GM18867 (cell line): ENCODE data around the gene RHOH.
"Not testable (repeated sequence)": the region's sequence is repeated elsewhere in the genome, so short reads cannot be mapped to it uniquely, and the experiment has no call there.

Experiments
- ATAC-seq: cut with Tn5 transposase; IDR thresholded peaks from one replicate; pipeline ENCODE4 v1.9.1; 2021; ENCODE audit warnings: mild to moderate bottlenecking, moderate library complexity; ENCODE audit not compliant: unreplicated experiment

Gene RHOH

DNA sequence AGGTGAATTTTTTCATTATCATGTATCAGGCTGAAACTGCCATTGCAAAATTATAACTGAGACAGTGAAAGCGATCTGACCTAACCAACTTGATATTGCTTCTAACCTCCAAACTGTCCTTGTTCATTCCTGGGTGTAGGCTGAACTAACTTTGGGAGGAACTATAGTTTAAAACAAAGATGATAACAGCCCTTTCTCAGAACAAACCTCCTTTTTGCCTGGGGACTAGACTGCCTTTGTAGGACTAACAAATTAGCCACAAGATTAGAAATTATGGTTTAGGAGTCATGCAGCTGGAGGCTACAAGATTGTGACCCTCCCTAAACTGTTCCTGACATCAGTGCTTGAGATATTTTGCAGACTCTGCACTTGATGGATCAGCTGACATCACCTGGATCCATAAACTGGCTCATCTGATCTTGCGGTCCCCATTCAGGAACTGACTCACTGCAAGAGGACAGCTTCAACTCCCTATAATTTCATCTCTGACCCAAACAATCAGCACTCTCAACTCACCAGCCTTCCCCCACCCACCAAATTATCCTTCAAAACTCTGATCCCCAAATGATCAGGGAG lies 93.9 kb downstream of the RHOH start:
- not testable (repeated sequence) for ATAC-seq

GRCh38 chr4:40292313-40292759 lies 95.5 kb downstream of the RHOH start:
- ATAC-seq, result no peak

DNA sequence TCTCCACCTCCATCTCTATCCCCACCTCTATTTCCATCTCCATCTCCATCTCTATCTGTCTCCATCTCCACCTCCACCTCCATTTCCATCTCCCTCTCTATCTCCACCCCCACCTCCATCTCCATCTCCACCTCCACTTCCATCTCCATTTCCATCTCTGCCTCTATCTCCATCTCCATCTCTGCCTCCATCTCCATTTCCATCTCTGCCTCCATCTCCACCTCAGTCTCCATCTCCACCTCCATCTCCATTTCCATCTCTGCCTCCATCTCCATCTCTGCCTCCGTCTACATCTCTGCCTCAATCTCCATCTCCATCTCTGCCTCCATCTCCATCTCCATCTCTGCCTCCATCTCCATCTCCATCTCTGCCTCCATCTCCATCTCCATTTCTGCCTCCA lies 97.5 kb downstream of the RHOH start:
- ATAC-seq, result no peak

GRCh38 chr4:40295030-40295429 lies 98.2 kb downstream of the RHOH start:
- ATAC-seq, result not testable (repeated sequence)

DNA sequence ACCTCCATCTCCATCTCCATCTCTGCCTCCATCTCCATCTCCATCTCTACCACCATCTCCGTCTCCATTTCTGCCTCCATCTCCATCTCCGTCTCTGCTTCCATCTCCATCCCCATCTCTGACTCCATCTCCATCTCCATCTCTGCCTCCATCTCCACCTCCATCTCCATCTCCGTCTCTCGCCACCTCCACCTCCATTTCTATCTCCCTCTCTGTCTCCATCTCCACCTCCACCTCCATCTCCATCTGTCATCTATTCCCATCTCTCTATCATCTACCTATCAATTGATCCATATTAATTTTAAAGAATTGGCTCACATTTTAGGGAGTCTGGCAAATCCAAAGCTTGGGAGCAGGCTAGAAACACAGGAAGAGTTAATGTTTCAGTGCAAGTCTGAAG lies 98.7 kb downstream of the RHOH start:
- no peak for ATAC-seq
